Stimulated activated CD8-positive, alpha-beta memory T cell treated with anti-CD3 and anti-CD28 coated beads, Interleukin-7, amount 100 ng/mL, for 24 hours (primary cell): ENCODE results near the gene SPEM2.
"Not testable (repeated sequence)": the region's sequence is repeated elsewhere in the genome, so short reads cannot be mapped to it uniquely, and the experiment has no call there.

Experiments used
- DNase-seq: peaks from one replicate; pipeline ENCODE4 v3.0.0-alpha.2; 2020; ENCODE audit warnings: low read depth

SPEM2 gene

DNA sequence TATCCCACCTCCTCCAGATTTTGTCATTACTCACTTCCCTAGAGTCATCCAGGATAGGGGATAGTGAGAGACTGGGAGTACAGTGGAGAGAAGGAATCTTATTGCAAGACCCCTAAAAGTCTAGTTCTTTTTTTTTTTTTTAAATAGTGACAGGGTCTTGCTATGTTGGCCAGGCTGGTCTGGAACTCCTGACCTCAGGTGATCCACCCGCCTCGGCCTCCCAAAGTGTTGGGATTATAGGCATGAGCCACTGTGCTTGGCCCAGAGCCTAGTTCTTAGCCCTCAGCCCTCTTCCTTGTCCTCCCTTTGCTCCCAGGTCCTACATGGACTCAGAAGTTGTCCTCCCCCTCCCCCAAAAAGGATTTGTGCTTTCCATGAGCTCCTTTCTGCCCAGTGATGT lies 16.7 kb downstream of the SPEM2 start:
- DNase-seq = no peak

- no peak for DNase-seq
Observed at GRCh38 chr17:7443499-7444485, 18.4 kb downstream of the SPEM2 start.

GRCh38 chr17:7444682-7445618 lies 19.5 kb downstream of the SPEM2 start, which contains the start of gene CHRNB1:
CHRNB1 (plus strand) TSS chr17:7445061; CDS start chr17:7445128, 67 bp downstream.
- DNase-seq = no peak

- no peak for DNase-seq
Observed at GRCh38 chr17:7445619-7445968, 20.2 kb downstream of the SPEM2 start.

DNA sequence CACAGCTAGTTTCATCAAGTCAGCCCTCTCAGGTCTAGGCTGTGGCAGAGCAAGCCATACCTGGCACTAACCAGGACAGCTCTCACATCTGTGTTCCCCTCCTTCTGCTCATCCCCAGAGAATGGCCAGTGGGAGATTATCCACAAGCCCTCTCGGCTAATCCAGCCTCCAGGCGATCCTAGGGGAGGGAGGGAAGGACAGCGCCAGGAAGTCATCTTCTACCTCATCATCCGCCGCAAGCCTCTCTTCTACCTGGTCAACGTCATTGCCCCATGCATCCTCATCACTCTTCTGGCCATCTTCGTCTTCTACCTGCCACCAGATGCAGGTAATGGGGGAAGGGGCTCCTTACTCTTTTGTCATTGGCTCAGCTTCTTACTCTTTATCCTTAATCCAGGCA lies 23.0 kb downstream of the SPEM2 start:
- no peak for DNase-seq

GRCh38 chr17:7459961-7460545 lies 34.6 kb downstream of the SPEM2 start:
- no peak for DNase-seq

GRCh38 chr17:7460850-7461660 lies 35.6 kb downstream of the SPEM2 start:
- DNase-seq = no peak

DNA sequence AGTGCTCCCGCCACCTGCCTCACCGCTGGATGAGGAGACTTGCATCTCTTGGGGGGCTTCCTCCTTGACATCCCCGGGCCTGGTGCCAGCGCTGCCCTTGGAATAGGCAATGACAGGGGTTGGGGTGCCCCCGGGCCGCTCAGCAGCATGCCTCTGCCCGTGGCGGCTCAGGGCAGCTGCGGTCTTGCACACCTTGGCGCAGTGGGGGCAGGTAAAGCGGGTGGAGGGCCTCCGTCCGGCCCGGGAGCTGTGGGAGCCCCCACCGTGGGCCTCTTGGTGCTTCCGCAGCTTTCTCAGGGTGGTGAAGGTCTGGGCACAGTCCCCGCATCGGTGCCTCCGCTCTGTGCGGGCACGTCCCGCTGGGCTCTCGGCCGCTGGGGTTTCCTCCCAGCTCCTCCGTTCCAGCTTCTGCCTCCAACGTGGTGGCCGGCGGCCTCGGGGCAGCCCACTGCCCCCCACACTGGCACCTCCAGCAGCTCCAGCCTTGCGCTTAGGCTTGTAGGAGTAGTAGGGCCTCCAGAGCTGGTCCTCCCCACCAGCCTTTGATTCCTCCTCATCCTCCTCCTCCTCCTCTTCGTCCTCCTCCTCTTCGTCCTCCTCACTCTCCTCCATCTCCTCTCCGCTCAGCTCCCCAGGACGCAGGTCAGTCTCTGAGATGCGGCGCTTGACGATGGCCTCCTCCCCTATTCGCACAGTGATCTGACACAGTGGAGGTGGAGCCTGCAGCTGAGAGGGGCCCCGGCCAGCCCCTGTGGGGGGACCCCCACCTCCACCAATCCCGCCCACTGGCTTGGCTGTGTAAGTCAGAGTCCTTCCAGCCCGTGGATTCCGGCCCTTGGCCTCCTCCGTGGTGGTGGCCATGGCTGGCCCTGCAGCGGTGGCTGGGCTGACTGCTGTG lies 37.3 kb downstream of the SPEM2 start:
- DNase-seq = no peak

DNA sequence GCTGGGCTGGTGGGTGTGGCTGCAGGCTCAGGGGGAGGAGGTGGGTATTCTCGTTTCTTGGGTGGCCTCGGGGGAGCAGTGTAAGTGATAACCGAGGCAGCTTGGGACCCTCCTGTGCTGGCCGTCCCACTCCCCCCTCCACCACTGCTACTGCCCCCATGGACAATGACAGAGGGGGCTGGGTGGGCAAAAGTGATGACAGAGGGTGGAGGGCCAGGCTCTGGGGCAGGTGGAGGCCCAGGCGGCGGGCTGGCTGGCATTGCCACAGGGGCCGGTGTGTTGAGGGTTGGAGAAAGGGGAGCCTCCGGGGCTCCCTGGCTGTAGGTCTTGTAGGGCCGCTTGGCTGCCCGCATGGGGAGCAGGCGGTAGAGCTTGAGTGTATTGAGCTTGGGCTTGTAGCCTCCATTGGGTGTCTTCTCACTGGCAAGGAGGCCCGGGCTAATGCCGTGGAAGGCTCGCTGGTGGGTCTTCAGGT lies 38.0 kb downstream of the SPEM2 start:
- no peak for DNase-seq

DNA sequence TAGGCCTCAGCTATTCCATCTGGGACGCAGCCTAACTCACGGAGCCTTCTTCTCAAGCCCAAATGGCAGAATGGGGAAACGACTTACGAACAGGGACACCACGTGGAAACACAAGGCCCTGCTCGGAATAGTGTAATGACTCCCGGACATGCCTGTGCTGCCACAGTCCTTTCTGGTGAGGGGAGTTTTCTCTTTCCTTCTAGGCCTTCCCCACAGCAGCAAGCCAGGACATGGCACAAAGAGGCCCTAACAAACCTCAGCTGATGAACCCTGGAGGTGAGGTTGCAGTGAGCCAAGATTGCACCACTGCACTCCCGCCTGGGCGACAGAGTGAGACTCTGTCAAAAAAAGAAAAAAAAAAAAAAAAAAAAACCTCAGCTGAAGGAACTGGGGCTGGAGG lies 38.7 kb downstream of the SPEM2 start:
- no peak for DNase-seq

GRCh38 chr17:7465597-7466275 lies 40.3 kb downstream of the SPEM2 start:
- DNase-seq = no peak

- no peak for DNase-seq
Observed at GRCh38 chr17:7466318-7466638, 40.9 kb downstream of the SPEM2 start.

DNA sequence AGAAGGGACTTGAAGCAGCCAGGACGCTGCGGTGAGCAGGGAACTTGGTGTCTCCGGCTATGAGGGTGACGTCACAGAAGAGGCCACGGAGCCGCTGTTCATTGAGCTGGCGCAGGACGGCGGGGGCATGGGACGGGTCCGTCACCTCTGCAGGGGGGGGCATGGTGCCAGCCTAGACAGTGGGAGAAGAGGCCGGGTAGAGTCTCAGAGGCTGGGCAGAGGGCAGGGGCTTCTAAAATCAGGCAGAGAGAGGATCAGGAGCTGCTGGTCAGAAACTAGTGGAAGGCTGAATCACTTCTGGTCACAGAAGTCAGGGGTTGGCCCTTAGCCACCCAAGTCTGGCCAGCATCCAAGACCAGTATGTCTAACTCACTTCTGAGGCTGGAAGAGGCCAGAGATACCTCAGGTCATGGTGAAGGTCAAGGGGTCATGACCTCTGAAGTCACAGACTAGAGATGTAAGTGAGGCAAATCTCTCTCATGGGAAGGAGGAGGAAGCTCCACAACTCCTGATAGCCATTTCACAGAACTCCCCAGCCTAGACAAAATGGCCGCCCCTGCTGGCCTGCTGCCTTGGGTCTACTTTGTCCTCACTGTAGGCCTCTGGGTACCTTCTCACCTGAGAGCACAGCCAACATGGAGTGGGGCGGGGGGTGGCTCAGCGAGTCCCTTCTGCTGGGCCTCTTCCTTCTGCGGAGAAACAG lies 41.4 kb downstream of the SPEM2 start:
- no peak for DNase-seq

- no peak for DNase-seq
Observed at GRCh38 chr17:7467498-7467897, 42.1 kb downstream of the SPEM2 start.

DNA sequence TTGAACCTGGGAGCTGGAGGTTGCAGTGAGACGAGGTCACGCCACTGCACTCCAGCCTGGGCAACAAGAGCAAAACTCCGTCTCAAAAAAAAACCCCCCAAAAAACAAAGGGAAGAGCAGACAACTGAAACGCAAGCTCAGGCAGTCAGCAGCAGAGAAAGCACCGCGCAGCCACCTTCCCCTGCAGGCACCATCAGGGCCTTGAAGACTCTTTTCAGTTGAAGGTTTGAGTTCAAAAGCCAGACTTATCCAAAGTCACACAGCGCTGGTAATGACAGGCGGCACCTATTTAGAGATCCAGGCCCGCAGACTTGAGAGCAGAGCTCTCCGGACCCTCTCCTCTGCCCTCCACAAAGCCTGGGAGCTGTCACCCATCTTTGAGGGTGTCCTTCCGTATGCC lies 42.9 kb downstream of the SPEM2 start:
- DNase-seq = no peak

GRCh38 chr17:7468804-7469389 lies 43.5 kb downstream of the SPEM2 start:
- DNase-seq = no peak

DNA sequence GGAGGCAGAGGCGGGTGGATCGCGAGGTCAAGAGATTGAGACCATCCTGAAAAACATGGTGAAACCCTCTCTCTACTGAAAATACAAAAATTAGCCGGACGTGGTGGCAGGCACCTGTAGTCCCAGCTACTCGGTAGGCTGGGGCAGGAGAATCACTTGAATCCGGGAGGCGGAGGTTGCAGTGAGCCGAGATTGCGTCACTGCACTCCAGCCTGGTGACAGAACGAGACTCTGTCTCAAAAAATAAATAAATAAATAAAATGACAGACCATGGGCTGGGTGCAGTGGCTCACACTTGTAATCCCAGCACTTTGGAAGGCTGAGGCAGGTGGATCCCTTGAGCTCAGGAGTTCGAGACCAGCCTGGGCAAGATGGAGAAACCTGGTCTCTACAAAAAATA lies 44.4 kb downstream of the SPEM2 start:
- not testable (repeated sequence) for DNase-seq

DNA sequence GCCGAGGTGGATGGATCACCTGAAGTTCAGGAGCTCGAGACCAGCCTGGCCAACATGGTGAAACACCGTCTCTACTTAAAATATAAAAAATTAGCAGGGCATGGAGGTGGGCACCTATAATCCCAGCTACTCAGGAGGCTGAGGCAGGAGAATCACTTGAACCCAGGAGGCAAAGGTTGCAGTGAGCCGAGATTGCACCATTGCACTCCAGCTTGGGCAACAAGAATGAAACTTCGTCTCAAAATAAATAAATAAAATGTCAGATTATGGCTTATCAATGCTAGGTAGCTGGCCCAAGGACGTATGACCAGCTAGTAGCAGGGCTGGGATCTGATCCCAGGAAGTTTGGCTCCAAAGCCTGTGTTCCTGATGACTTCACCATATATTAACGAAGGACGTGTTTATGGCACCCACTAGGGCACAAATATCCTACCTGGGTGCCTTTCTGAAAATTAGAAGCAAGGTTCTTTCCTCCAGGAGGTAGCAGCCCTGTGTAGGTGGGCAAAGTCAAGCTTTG lies 45.1 kb downstream of the SPEM2 start:
- not testable (repeated sequence) for DNase-seq

DNA sequence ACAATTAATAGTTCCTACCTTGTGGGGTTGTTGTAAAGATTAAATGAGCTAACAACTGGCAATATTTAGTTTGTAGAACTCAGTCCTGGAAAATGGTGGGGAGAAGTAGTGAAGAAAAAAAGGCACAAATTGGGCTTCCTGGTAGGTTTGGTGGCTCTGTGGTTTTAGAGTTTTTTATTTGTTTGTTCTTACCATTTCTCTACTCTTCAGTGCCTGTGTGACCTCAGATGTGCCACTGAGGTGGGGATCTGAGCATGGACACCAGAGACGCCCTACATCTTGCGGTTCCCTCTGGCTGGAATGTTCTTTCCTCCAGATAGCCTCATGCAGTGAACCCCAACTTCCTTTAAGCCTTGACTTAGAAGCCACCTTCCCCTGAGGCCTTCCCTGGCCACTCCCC lies 46.3 kb downstream of the SPEM2 start:
- no peak for DNase-seq
